Measurements from ENCODE around the gene RIC1. TPM values are rescaled to one million over a fixed set of nuclear protein-coding genes. Genes with fewer than 3 reads are reported as not detected.

Gene RIC1
- total RNA-seq, 4 donors from 2014 or later = 34.0 to 153 (median 37.3) TPM

GRCh38 chr9:5593904-5594303, 35.0 kb upstream of the RIC1 start:
- H3K27ac ChIP-seq = no peak overlapping the region
- no peak for TF ChIP-seq POLR2A (IDR thresholded peaks at IDR 0.05)
- TF ChIP-seq, protein P1, sequence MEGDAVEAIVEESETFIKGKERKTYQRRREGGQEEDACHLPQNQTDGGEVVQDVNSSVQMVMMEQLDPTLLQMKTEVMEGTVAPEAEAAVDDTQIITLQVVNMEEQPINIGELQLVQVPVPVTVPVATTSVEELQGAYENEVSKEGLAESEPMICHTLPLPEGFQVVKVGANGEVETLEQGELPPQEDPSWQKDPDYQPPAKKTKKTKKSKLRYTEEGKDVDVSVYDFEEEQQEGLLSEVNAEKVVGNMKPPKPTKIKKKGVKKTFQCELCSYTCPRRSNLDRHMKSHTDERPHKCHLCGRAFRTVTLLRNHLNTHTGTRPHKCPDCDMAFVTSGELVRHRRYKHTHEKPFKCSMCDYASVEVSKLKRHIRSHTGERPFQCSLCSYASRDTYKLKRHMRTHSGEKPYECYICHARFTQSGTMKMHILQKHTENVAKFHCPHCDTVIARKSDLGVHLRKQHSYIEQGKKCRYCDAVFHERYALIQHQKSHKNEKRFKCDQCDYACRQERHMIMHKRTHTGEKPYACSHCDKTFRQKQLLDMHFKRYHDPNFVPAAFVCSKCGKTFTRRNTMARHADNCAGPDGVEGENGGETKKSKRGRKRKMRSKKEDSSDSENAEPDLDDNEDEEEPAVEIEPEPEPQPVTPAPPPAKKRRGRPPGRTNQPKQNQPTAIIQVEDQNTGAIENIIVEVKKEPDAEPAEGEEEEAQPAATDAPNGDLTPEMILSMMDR (IDR thresholded peaks at IDR 0.05 in 4 of 5, conservative IDR thresholded peaks at IDR 0.05 in 1 of 5) = no peak
- no peaks in the 10 kb centered on the region for H3K36me3 ChIP-seq
- H3K27me3 ChIP-seq = no peaks in the 10 kb centered on the region
- intact Hi-C loops (cut with DNase I; ENCODE audit: low total_unique reads) = no loop called here
- H3K4me3 ChIP-seq = no peak overlapping the region
- DNase-seq (no peak), ATAC-seq (no peak)
- H3K4me1 ChIP-seq = peaks cover 0 to 5% of the 10 kb centered on the region in 2 donors
- in situ Hi-C loops (cut with MboI; ENCODE audit: low sequenced_read_pairs in 4 of 4) = loop anchor here (5.0 to 25.0 kb wide), 6 partner anchors 137 to 839 kb away; partner anchors contain the start of genes INSL6 (in 3 of the 4) and CD274 (in 1 of the 4)
- H3K9me3 ChIP-seq = no peaks in the 10 kb centered on the region

DNA sequence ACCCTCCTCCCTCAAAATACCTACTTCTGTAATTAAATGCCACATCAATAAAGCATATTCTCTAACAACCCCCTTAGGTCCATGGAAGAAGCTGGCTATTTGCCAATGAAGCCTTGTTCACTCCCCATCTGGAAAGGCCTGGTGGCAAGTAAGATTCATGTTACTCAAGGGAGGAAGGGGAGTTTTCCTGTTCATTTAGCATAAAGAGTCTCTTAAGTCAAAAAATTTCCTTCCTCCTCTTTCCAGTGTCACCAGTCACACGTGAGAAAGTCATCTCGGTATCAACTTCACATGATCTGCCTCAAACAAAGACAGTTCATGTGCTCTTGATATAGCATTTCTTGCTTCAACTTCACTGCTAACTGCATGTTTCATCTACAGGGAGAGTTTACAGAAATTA, 32.7 kb upstream of the RIC1 start:
- Histone ChIP-seq H3K4me3 (no peak overlapping the region), H3K27ac (no peak overlapping the region), H3K36me3 (no peaks in the 10 kb centered on the region), H3K27me3 (no peaks in the 10 kb centered on the region), H3K4me1 (peaks cover 0 to 5% of the 10 kb centered on the region in 2 donors), H3K9me3 (no peaks in the 10 kb centered on the region)
- DNase-seq (no peak), ATAC-seq (no peak)
- TF ChIP-seq, protein P1 (IDR thresholded peaks at IDR 0.05 in 4 of 5, conservative IDR thresholded peaks at IDR 0.05 in 1 of 5) = no peak
- no peak for TF ChIP-seq POLR2A (IDR thresholded peaks at IDR 0.05)
- in situ Hi-C loops (cut with MboI; ENCODE audit: low sequenced_read_pairs in 4 of 4) = loop anchor here in 3 of 4 donors (10.0 to 25.0 kb wide), 5 partner anchors 141 to 841 kb away; partner anchors contain the start of genes INSL6 (in 3 of the 3) and CD274 (in 1 of the 3)
- intact Hi-C loops (cut with DNase I; ENCODE audit: low total_unique reads) = no loop called here

DNA sequence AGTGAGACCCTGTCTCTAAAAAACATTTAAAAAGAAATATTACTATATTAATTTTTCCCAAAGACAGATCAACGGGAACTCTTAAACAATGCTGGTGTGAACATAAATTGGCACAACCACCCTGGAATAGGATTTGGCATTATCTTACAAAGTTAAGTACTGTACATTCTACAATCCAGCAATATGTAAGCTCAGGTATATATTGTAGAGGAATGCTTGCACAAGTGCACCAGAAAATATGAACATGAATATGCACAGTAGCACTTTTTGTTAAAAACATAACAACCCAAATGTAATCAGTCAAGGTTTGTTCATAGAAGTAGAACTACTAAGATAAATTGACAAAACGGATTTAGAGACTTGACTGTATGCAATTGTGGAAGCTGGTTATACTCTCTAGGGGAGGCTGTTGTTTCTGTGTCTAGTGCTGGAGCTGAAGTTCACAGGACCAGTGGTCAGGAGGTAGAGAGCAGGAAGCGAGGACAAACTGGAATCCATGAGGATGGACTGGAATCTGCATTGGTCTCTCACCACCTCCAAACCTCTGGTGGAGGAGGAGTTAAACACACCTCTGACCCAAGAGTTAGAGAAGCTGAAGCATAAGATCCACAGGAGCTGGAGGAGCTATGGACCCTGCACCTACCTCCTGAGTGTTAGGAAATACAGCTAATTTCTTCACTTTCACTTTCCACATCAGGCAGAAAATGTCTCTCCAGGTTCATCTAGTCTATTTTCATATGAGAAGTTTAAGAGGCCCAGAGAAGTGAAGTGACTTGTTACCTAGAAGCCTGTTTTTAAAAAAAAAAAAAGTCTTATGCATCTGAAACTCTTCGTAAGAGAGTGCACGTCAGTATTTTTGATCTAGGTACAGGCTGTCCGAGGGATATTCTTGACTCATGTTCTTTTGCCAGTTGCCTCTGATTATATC, 20.3 kb upstream of the RIC1 start:
- H3K36me3 ChIP-seq = no peaks in the 10 kb centered on the region
- H3K27me3 ChIP-seq = no peaks in the 10 kb centered on the region
- peak overlapping the region; percentile 77 to 86 (median 84) for H3K27ac ChIP-seq
- DNase-seq (peak; percentile 37 to 41), ATAC-seq (peak; percentile 87 to 91)
- intact Hi-C loops (cut with DNase I; ENCODE audit: low total_unique reads) = loop anchor here (2.0 to 10.0 kb wide), 3 partner anchors 20 to 624 kb away; partner anchors contain the start of genes ERMP1, JAK2 and RIC1
- peaks cover 28 to 36% of the 10 kb centered on the region in 2 donors for H3K4me1 ChIP-seq
- in situ Hi-C loops (cut with MboI; ENCODE audit: low sequenced_read_pairs in 4 of 4) = loop anchor here in 2 of 4 donors (25.0 kb wide), 2 partner anchors 621 to 821 kb away; partner anchors contain the start of genes JAK2 (in 1 of the 2) and RCL1 (in 1 of the 2)
- TF ChIP-seq, protein P1 (IDR thresholded peaks at IDR 0.05 in 4 of 5, conservative IDR thresholded peaks at IDR 0.05 in 1 of 5) = no peak
- TF ChIP-seq POLR2A (IDR thresholded peaks at IDR 0.05) = no peak
- no peaks in the 10 kb centered on the region for H3K9me3 ChIP-seq
- peak overlapping the region; percentile 46 to 56 (median 51) for H3K4me3 ChIP-seq

GRCh38 chr9:5609226-5609596, 19.7 kb upstream of the RIC1 start:
- Histone ChIP-seq H3K4me3 (peak overlapping the region; percentile 46 to 56 (median 51)), H3K9me3 (no peaks in the 10 kb centered on the region), H3K36me3 (no peaks in the 10 kb centered on the region), H3K4me1 (peaks cover 28 to 36% of the 10 kb centered on the region in 2 donors), H3K27me3 (no peaks in the 10 kb centered on the region), H3K27ac (peak overlapping the region; percentile 77 to 86 (median 84))
- TF ChIP-seq, protein P1 (IDR thresholded peaks at IDR 0.05 in 4 of 5, conservative IDR thresholded peaks at IDR 0.05 in 1 of 5) = no peak
- TF ChIP-seq POLR2A (IDR thresholded peaks at IDR 0.05) = no peak
- peak in 1 of 2 donors; percentile 2 for ATAC-seq
- intact Hi-C loops (cut with DNase I; ENCODE audit: low total_unique reads) (loop anchor here (2.0 to 10.0 kb wide), 3 partner anchors 20 to 624 kb away; partner anchors contain the start of genes ERMP1, JAK2 and RIC1), in situ Hi-C loops (cut with MboI; ENCODE audit: low sequenced_read_pairs in 4 of 4) (loop anchor here in 2 of 4 donors (25.0 kb wide), 2 partner anchors 622 to 822 kb away; partner anchors contain the start of genes JAK2 (in 1 of the 2) and RCL1 (in 1 of the 2))
- no peak for DNase-seq
